Sigmoid colon (tissue), 7 donors: ENCODE measurements around the gene LY86. TPM values are rescaled to one million over a fixed set of nuclear protein-coding genes. Genes with fewer than 3 reads are reported as not detected.

Source experiments
- DNase-seq: peaks from one replicate; pipeline ENCODE4 v3.0.0-alpha.2; 2019
- H3K27ac ChIP-seq, 4 donors: fragments of 200-600 bp; sonication (generic); one replicate each; pipeline ENCODE4 v1.5.1; 2016 to 2019; ENCODE audit warnings: mild to moderate bottlenecking in 1 of 4
- H3K27me3 ChIP-seq, 3 donors: fragments of 200-600 bp; sonication (generic); one replicate each; pipeline ENCODE4 v1.5.1; 2019; ENCODE audit warnings: mild to moderate bottlenecking in 1 of 3
- H3K36me3 ChIP-seq, 4 donors: fragments of 200-600 bp; sonication (generic); one replicate each; pipeline ENCODE4 v1.5.1; 2016 to 2019
- H3K4me1 ChIP-seq, 4 donors: fragments of 200-600 bp; sonication (generic); one replicate each; pipeline ENCODE4 v1.5.1; 2017 to 2019
- H3K4me3 ChIP-seq, 4 donors: fragments of 200-600 bp; sonication (generic); one replicate each; pipeline ENCODE4 v1.5.1; 2017 to 2019; ENCODE audit warnings: mild to moderate bottlenecking in 2 of 4, moderate library complexity in 1 of 4
- H3K9me3 ChIP-seq, 4 donors: fragments of 200-600 bp in 3 of 4; sonication (generic) in 3 of 4; one replicate each; pipeline versions ENCODE4 v1.5.1 to v1.6.1; 2013 to 2019
- EP300 ChIP-seq, 4 donors: sonication (generic); formaldehyde crosslinking; IDR thresholded peaks; one replicate each; pipeline ENCODE4 v1.6.1; 2017; ENCODE audit warnings: antibody characterized with exemption in 4 of 4
- POLR2A ChIP-seq, 2 donors: fragments of 450-650 bp; IDR thresholded peaks; one replicate each; pipeline ENCODE4 v1.6.1; 2016; ENCODE audit warnings: antibody characterized with exemption in 2 of 2, mild to moderate bottlenecking in 2 of 2, moderate library complexity in 2 of 2
- POLR2AphosphoS5 ChIP-seq, 4 donors: sonication (generic); formaldehyde crosslinking; IDR thresholded peaks; one replicate each; pipeline ENCODE4 v1.6.1; 2017; ENCODE audit warnings: antibody characterized with exemption in 4 of 4
- WGBS, 2 donors: extraction: QIAGEN DNeasy Blood & Tissue Kit; methylation state at CpG; one replicate each; pipeline ENCODE4 v1.1.7; 2013; 5-methylcytosine and 5-hydroxymethylcytosine counted together
- intact Hi-C: fragments of 100-400 bp; cut with DNase I; formaldehyde crosslinking; loops from one replicate; pipeline ENCODE4 v1.15.1; 2023
- polyA plus RNA-seq, 3 donors: library from polyadenylated mRNA; stranded (reverse); fragments of 200-250 nt; gene quantifications; one replicate each; pipeline ENCODE4 v1.2.3, GENCODE V29; 2013
- total RNA-seq, 4 donors: library from RNA; depleted of rRNA; stranded (reverse); fragments of >200 nt; gene quantifications; one replicate each; pipeline ENCODE4 v1.1.0, GENCODE V29; 2016
- TF ChIP-seq, protein P1 (sequence below), 4 experiments: fragments of 450-650 bp in 3 of 4; fragments of 200-600 bp in 1 of 4; IDR thresholded peaks; one replicate each; pipeline ENCODE4 v1.5.1; 2016 to 2019; ENCODE audit warnings: antibody characterized with exemption in 4 of 4, mild to moderate bottlenecking in 3 of 4, moderate library complexity in 2 of 4
- donor health status: healthy with polysubstance abuse.
- donor health status: Bipolar disorder and iron deficiency.
- donor health status: healthy.

Gene LY86
- total and polyA plus RNA-seq, 7 donors = 1.1 to 15.7 (median 5.9) TPM

DNA sequence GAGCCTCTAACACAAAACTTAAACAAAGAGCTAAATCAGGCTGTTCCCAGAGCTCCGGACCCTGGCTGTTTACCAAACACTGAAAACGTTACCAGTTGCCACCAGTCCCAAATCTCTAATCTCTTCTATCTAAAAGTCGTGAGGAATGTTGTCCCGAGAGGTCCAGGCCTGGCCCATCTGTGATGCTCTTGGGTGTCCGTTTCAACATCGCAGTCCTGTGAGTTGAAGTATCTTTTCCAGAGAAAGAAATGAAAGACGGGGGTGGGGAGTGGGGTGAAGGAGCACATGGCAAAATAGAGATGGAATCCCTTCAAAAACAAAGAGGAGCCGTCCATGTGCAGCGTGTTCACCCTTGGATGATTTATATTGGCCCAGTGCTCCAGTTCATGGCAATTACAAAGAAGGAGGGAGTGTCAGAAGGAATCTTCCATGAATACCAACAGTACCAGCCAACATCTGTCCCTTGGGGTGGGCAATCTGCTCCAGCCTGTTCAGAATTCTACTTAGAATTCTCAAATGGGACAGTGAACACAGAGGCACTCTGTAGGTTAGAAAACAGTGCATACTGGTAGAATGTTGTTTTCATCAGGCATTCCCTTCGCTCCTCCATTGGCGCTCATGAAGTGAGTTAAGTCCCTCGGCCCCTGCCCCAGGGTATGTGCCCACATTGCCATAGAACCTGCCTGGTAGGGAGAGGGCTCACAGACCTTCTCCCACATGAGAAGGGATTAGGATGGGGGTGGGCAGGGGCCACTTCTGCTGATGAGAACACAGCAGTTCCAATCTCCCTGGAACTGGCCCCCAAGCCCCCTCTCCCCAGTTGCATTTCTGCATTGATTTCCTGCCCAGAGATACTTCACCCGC, 112.1 kb downstream of the LY86 start:
- TF ChIP-seq, protein P1, sequence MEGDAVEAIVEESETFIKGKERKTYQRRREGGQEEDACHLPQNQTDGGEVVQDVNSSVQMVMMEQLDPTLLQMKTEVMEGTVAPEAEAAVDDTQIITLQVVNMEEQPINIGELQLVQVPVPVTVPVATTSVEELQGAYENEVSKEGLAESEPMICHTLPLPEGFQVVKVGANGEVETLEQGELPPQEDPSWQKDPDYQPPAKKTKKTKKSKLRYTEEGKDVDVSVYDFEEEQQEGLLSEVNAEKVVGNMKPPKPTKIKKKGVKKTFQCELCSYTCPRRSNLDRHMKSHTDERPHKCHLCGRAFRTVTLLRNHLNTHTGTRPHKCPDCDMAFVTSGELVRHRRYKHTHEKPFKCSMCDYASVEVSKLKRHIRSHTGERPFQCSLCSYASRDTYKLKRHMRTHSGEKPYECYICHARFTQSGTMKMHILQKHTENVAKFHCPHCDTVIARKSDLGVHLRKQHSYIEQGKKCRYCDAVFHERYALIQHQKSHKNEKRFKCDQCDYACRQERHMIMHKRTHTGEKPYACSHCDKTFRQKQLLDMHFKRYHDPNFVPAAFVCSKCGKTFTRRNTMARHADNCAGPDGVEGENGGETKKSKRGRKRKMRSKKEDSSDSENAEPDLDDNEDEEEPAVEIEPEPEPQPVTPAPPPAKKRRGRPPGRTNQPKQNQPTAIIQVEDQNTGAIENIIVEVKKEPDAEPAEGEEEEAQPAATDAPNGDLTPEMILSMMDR (IDR thresholded peaks at IDR 0.05) = no peak
- TF ChIP-seq EP300 (IDR thresholded peaks at IDR 0.05) (no peak), POLR2AphosphoS5 (IDR thresholded peaks at IDR 0.05) (no peak), POLR2A (IDR thresholded peaks at IDR 0.05) (no peak)
- intact Hi-C loops = no loop called here
- DNase-seq = peak; percentile 52
- WGBS, 2 donors = 51 to 68% methylated on average over 13 of the region's 13 CpGs
- Histone ChIP-seq H3K27ac (peak overlapping the region; percentile 46 to 66 (median 57)), H3K9me3 (no peaks in the 10 kb centered on the region), H3K36me3 (no peaks in the 10 kb centered on the region), H3K4me3 (no peak overlapping the region), H3K4me1 (peaks cover 0 to 28% (median 20%) of the 10 kb centered on the region in 4 donors), H3K27me3 (no peaks in the 10 kb centered on the region)

DNA sequence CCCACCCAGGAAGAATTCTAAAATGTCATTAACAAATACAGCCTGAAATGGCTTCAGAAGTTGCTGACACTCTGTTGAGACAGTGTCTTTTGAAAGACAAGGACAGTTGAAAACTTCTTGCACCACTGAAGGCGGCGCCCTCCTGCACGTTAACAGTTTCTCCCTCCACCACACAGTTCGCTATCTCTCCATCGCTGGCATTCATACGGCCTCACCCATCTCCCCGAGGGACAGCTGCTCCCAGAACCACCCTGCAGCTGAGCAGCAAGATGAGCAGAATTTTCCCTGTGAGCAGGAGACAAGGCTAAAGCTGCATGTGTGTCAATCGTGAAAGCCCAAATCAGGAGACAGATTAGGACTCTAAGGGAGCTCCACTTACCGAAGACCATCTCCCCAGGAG, 113.3 kb downstream of the LY86 start:
- WGBS, 2 donors = 17 to 43% methylated on average over 9 of the region's 9 CpGs
- TF ChIP-seq, protein P1 (IDR thresholded peaks at IDR 0.05) = no peak
- H3K9me3 ChIP-seq = no peaks in the 10 kb centered on the region
- H3K4me1 ChIP-seq = peaks cover 0 to 19% (median 15%) of the 10 kb centered on the region in 4 donors
- DNase-seq = peak; percentile 29
- no peak overlapping the region for H3K27ac ChIP-seq
- intact Hi-C loops = no loop called here
- H3K27me3 ChIP-seq = no peaks in the 10 kb centered on the region
- no peak overlapping the region for H3K4me3 ChIP-seq
- no peaks in the 10 kb centered on the region for H3K36me3 ChIP-seq

- H3K36me3 ChIP-seq = no peaks in the 10 kb centered on the region
- DNase-seq = peak; percentile 56
- H3K27me3 ChIP-seq = no peaks in the 10 kb centered on the region
- no peak overlapping the region for H3K4me3 ChIP-seq
- no peaks in the 10 kb centered on the region for H3K9me3 ChIP-seq
- TF ChIP-seq, protein P1 (IDR thresholded peaks at IDR 0.05) = no peak
- TF ChIP-seq EP300 (IDR thresholded peaks at IDR 0.05) (no peak), POLR2AphosphoS5 (IDR thresholded peaks at IDR 0.05) (no peak), POLR2A (IDR thresholded peaks at IDR 0.05) (no peak)
- WGBS, 2 donors = 17 to 63% methylated on average over 4 of the region's 4 CpGs
- intact Hi-C loops = no loop called here
- peaks cover 0 to 16% (median 14%) of the 10 kb centered on the region in 4 donors for H3K4me1 ChIP-seq
- H3K27ac ChIP-seq = no peak overlapping the region
Observed at GRCh38 chr6:6703699-6704098, 115.2 kb downstream of the LY86 start.
